Hematopoietic multipotent progenitor cell treated with erythropoietin and hydrocortisone succinate and interleukin-3 and kit ligand, for 17 days (in vitro differentiated cells): Measurements from ENCODE around the gene GHR.
"Not testable (repeated sequence)": the region's sequence is repeated elsewhere in the genome, so short reads cannot be mapped to it uniquely, and the experiment has no call there.

ENCODE experiments used
- DNase-seq: peaks from one replicate; pipeline ENCODE4 v3.0.0-alpha.2; 2015; ENCODE audit warnings: low spot score

The GHR gene

DNA sequence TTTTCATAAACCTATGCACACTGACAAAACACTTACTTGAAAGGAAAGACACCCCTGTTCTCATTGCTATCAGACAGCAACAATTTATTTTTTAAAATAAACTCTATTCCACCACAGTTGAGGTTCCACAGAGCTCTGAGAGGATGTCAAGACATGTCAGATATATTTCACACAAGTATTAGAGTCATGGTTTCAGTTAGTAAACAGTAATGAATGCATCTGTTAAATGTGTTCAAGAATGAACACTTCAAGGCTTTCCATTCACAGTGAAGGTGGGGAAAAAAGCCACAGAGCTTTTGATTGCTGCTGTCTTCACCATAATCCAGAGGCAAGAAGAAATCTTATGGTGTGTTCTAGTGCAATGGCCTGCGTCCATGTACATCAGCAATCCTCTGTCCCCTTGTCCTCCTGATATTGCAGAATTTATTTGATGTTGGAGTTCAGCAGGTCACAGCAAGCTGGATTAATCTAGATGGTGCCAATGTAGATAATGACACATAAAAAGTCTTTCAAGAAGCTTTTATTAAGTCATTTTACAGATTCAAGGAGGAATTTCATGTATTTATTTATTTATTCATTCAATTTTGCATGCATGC is 146.8 kb downstream of the GHR start:
- DNase-seq, result no peak

DNA sequence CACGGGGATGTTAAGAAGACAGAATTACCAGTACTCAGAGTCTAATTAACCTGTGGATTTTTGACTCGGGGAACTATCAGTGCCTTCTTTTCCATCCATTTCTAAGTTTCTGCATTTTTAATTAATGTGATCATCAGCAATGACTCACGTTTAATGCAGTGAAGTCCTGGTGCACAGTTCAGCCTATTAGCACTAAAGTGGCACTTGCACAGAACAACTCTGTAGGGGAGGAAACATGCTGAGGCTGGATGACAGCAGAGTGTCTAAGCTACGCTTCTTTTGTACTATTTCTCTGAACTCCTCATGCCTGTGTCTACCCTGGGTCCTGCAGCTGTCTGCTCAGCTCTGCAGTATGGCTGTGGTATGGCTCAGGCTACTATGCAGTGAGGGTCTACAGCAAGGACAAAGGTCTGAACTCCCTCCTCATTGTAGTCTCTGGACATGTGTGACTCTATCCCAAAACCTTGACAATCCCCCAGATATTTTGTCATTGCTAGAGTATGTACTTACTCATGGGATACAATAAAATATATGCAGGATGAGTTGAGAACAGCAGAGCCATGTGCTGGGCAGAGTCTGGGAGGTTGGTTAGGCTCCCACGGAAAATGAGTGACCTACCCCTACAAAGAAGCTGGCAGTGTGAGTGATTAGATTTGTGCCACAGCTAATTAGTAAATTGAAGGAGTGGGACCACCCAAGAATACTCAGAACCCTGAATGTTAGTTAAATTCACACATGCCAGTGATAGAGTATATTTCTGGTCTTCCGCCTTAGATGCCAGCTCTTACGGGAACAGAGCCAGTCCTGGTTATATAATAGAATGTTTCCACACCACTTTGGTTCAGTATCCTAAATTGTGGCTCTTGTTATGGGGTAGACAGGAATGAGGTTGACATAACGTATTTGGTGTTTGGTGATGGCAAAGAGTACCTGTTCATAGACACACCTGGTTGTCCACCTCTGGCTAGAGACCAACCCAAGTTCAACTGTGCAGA is 148.0 kb downstream of the GHR start:
- no peak for DNase-seq

DNA sequence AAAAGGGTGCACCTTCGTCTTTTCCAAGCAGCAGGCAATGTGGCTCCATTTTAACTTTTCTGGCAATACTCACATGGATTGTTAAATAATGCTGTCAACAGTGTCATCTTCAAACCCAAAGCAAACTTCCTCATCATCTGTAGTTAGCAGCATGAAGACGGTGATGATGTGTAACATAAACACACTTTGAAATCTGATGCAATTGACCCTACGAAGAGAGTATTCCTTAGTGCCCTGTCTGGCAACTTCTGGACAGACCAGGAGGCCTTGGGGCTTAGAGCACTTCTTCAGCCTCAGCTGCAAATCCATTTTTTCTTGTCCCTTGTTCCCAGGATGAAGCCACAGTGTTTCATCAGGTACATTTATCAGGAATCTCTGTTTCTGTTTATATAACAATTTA is 149.1 kb downstream of the GHR start:
- no peak for DNase-seq

DNA sequence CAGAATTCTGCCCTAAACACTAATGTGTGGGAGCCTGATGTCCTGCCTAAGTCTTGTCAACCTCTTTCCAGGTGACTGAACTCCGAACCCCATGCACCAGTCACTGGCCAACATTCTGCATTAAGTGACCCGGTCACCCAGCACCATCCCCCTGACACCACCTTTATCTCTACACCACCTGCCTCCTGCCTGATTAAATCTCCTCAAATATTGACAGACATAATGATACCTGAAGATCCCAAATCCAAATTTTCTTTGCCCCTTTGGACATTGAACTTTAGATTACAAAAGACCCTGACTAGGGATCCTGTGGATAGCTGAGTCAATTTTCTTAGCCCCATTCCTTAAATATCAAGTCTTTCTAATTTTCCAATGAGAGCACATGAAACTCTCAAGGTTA is 150.1 kb downstream of the GHR start:
- DNase-seq, result no peak

DNA sequence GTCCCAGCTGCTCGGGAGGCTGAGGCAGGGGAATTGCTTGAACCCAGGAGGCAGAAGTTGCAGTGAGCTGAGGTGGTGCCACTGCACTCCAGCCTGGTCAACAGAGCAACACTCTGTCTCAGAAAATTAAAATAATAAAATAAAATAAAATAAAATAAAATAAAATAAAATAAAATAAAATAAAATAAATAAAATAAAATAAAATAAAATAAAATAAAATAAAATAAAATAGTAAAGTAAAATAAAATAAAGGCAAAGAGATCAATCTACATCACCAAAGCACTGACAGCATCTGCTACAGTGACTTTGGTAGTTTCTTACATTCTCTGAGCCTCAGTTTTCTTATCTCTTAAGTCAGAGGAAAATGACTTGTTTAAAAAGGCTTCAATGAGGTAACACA is 152.7 kb downstream of the GHR start:
- not testable (repeated sequence) for DNase-seq

DNA sequence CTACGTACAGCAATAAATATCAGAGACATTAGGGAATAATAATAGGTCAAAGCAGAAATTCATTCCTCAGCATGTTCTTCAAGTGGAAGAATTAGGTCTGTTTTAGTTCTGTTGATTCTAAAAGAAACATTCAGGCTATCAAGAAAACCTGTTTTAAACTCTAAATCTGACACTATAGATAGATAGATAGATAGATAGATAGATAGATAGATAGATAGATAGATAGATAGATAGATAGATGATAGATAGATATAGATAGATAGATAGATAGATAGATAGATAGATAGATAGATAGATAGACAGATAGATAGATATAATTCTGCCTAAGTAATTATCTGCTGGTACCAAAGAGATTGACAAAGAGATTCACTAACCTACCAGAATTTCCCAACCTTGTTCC is 155.7 kb downstream of the GHR start:
- DNase-seq, result not testable (repeated sequence)

DNA sequence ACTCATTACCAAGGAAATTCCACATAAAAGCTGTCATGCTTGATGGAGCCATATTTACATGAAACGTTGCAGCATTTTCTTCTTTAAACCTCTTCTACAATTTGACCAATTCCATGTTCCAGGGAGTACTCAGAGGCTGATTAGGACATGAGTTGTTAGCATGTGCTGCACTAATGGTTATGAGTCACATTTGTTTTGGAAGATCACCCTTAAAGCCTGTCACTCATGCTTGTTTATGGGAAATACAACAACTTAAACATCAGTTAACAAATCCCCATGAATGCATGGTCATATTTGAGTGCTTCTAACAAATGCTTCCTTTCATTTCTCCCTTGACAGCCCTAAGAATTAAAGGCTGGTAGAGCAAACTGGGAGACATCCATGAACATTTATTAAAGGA is 156.1 kb downstream of the GHR start:
- DNase-seq, result no peak

DNA sequence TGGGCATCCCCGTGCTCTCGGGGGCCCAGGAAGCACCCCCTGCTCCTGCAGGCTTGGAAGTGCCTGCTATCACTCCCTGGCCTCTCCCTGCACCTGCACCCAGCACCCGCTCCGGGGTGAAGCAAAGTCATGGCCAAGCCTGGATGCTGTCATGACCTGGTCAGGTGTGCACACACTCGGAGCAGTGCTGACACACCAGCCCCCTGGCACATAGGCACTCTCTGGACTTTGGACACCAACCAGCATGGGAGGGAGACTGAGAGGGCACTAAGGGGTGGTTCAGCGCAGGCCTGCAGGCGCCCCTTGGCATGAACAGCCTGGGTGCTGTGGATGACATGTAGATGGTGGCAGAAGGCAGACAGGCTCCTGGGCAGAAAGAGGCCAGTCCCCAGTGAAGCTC is 158.6 kb downstream of the GHR start:
- no peak for DNase-seq

DNA sequence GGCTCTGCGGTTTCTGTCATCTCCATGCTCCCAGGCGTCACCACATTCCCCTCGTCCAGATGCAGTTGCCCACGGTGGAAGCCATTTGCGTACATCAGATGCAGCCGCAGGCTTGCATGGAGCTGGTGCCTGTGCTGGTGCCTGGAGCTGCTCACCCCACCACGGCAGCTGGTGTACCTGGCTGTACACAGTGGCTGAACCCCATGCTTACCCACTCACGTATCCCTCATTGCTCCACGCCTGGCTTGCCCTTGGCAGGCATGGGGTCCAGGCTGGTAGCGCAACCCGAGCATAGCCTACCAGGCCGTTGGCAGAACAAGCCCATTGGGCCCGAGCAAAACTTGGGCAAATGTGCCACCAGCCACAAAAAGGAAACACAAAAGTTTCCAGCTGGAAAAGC is 159.5 kb downstream of the GHR start:
- no peak for DNase-seq

DNA sequence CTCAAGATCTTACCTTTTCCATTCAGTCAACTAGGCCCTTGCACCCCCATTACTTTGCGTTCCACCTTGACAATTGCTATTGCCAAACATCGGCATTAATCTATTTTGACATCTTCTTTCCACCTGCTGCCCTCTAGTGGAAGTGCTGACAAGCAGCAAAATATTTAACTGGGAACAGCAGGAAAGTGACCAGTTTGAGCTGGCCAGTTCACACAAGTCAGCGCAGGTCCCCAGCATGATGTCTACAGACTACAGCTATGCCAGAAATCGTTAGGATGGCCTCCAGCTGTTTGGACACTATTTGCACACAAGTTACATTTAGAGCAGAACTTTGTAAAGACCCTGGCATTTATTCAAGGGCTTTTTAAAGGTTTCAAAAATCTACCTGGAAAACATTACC is 160.1 kb downstream of the GHR start:
- peak; percentile 55 for DNase-seq

DNA sequence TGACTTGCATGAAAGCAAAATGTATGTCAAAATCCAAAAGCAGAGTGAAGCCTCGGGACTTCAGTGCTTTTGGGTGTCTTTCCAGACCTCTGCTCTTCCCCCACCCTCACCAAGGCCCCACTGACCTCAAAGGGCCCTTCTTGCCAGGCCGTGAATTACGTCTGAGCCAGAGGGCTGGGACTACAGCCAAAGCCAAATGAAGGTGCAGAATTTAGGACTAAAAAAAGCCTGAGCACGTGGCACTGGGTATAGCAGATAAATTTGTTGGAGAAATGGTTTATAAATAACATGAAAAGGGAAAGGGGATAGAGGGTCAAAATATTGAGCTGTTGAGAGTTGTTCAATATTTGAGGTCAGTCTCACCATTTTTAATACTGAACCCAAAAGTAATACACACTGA is 163.4 kb downstream of the GHR start:
- peak; percentile 59 for DNase-seq

DNA sequence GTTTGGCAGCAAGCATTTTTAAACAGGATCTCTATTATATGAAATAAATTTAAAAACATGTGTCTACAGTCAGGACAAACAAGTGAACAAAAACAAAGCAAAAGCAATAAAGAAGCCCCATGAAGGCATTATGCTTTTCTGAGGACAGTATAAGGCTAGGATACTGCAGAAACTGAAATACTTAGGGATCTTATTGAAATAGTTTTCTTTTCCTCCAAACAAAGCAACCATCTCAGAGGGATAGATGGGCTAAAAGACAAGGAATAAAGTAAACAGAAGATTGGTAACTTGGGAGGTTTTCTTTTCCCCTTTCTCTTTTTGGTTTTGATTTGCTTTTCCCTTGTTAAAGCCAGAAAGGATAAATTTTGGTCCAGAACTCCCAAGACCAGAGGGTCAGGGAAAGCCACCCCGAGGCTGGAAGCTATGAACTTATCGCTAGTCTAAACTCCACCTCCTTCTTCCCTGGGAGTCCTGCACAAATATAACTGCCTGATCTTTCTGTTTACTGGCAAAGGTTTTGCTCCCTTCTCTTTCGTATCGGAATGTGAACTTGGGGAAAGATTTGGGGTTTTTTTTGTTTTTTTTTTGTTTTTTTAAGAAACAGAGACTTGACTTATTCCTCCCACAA is 164.0 kb downstream of the GHR start:
- DNase-seq, result peak; percentile 10

DNA sequence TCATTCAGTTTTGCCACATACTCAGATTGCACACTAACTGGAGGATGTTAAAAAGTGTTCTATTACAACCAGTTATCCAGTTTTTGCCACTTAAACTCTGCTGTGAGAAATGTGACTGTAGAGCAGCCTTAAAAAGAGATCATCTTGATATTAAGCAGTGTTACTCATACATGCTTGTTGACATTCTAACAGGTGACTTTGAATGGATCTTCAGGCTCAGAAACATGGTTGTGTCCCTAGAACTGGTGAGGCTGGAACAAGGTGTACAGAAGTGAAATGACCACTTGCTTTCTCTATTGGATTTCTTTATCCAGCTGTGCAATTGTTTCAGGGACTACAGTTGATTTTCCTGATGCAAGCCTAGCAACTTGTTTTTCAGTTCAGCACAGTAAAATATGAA is 167.3 kb downstream of the GHR start:
- no peak for DNase-seq

DNA sequence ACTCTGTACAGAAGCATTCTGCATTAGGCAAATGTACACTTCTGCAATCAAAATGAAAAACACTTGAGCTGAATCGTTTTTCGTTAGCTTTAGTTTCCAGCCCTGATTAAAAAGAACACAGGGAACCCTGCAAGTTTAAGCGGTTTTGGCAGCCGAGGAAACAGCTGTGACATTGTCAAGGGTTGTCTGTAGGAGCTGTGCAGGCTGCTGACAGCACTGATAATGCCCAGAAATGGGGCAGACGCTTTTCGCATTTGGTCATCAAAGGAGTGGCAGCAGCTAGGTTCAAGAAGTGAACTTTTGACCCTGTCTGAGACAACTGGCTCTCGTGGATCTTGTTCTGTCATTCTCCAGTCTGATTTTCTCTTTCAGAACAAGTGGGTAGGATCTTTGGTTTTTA is 167.8 kb downstream of the GHR start:
- DNase-seq, result no peak

DNA sequence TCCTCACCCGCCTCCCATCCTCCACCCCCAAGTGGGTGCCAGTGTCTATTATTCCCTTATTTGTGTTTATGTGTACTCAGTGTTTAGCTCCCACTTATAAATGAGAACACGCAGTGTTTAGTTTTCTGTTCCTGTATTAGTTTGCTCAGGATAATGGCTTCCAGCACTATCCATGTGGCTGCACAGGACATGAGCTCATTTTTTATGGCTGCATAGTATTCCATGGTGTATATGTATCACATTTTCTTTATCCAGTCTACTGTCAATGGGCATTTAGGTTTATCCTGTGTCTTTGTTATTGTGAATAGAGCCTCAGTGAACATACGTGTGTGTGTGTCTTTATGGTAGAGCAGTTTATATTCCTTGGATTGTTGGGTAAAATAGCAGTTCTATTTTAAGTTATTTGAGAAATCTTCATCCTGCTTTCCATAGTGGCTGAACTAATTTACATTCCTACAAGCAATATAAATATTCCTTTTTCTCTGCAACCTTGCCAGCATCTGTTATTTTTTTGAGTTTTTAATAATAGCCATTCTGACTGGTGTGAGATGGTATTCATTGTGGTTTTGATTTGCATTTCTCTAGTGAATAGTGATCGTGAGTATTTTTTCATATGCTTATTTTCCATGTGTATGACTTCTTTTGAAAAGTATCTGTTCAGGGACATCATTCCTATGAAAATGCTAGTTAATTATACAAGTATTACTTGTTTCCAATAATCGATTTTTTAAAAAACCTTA is 169.3 kb downstream of the GHR start:
- no peak for DNase-seq

DNA sequence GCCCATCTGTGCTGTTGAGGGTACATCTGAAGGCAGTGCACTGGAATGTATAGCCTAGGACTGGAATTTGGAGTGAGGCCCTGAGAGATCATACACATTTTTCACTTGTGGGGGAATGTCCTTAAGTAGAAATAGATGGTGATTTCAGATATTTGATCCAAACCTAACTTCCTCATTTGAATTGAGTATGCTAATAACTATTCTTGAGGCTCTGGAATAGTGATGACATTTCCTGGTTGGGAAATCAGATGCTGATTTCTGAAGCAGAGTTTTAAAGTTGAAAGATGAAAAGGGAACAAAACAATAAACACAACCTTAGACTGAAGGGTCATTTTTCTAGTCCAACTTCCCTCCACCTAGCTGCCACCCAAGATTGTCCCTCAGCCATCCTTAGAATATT is 170.4 kb downstream of the GHR start:
- DNase-seq, result no peak

DNA sequence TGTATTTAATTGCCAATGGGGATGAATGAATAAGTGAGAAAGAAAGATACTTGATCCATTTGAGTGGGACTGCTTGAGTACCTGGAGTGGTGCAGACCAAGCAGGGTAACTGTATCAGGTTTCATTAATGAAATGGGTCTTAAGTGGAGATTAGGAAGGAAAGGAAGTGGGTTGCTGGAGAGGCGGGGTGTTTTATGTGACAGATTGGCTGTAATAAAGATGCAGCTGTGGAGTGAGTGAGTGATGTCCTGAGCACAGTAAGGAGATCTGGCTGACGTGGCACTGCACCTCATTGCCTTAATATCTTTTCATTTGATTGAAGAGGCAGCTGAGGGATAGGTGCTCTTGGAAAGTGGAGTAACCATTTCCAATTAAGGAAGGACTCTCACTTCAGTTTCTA is 172.4 kb downstream of the GHR start:
- DNase-seq, result no peak

DNA sequence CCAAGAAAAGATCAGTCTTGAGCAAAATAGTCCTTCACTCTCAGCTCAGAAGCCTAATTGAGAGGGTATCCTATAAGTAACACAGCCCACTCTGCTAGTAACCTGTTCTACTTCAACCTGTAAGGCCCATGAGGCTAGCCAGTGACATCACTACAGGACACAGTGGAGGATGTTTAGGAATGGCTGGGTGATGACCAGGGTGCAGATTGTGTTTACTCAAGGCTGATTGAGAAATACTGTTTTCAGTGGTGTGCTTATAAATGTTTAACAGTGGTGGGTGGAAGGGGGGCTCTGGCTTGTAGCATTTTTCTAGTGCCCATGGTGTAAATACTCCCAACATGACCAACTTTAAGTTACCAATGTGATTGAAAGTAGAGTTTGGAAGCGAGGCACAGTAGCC is 173.6 kb downstream of the GHR start:
- no peak for DNase-seq

DNA sequence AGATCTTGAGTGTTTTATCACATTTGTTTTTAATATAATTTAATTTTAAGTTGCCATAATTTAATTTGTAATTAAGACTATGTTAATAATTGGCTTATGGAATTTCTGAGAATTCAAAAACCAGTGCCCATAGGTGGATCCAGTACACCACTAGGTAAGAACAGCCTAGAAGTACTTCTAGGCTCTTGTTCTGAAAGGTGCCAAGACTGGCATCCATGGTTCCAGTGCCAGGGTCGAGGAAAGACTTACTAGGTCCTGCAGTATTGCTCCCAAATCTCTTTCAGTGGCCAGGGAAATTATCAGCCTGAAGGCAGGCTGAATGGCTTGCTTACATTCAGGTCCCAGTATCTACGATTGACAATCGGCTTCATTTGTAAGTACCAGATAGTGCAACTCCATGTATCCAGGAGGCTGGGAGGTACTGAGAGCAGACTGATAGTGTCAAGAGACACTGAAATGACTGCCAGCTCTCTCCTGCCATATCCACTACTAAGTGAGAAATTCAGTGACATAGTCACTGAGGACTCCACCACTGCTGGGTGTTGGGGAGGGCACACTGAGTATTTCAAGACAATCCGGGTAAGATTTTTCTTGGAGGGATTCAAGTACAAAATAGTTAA is 174.2 kb downstream of the GHR start:
- no peak for DNase-seq

DNA sequence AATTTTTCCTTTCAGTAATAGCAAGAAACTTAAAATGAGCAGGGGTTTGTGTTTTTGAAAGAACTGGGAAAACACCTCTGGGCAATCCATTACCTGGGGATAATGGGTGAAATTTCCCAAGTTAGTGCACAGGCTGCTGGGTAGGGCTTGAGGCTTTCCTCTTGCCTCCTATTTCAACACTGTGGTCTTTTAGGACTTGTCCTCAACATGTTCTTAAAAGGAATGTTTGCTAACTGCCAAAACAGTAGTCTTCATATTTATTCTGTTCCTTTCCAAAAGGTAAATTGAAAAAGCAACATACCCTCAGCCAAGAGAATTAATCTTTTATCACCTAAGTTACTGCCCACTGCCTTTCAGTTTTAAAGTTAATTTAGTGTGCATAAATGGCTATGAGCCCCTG is 175.1 kb downstream of the GHR start:
- no peak for DNase-seq

DNA sequence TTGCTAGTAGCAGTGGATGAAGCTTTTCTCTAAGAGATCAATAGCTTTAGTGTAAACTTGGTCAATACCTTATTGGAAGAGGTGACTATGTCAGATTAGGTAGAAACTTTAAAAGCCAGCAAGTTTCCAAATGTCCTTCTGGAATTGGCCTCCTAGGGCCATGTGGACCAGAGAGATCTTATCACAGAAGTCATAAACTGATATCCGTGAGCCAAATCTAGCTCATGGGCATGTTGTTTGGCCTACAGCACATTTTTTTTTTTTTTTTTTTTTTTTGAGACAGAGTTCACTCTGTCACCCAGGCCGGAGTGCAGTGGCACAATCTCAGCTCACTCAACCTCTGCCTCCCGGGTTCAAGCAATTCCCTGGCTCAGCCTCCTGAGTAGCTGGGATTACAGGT is 175.9 kb downstream of the GHR start:
- DNase-seq, result no peak

DNA sequence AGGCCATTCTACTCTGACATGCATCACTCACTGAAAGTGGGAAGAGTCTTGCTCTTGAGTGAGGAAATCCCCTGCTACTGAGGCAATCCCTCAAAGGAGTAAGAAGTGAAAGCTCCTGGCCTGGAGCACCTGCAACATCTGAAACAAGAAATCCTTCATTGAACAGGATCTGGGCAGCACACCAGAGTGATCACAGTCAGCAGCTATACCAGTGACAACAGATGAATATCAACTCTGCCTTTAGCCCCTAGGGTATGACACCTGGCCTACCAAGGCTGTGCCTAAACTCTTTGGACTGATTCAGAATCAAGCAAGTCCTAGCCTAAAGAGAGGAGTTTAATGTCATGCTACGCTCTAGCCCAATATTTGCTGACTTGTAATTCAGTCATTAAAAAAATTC is 177.2 kb downstream of the GHR start:
- DNase-seq, result no peak
